KMS-11 (cell line): ENCODE data around the gene OR10X1.

Experiments
- H2AFZ ChIP-seq: fragments of 200-600 bp; sonication (generic); 2 replicates; pipeline ENCODE4 v1.6.1; 2016; ENCODE audit warnings: antibody characterized with exemption, mixed run types, low read depth
- H3K27ac ChIP-seq: fragments of 200-600 bp; sonication (generic); 2 replicates; pipeline ENCODE4 v1.6.1; 2016; ENCODE audit warnings: mild to moderate bottlenecking, mixed run types
- H3K27me3 ChIP-seq: fragments of 200-600 bp; sonication (generic); 2 replicates; pipeline ENCODE4 v1.6.1; 2017; ENCODE audit warnings: mild to moderate bottlenecking, low read depth, mixed run types, moderate library complexity; ENCODE audit not compliant: insufficient read depth
- H3K36me3 ChIP-seq: fragments of 200-600 bp; sonication (generic); 2 replicates; pipeline ENCODE4 v1.6.1; 2017; ENCODE audit warnings: mild to moderate bottlenecking, mixed run types; ENCODE audit not compliant: insufficient read depth
- H3K4me1 ChIP-seq: fragments of 200-600 bp; sonication (generic); 2 replicates; pipeline ENCODE4 v1.6.1; 2016; ENCODE audit warnings: mild to moderate bottlenecking, low read depth, mixed run types; ENCODE audit not compliant: poor library complexity, severe bottlenecking
- H3K4me2 ChIP-seq: fragments of 200-600 bp; sonication (generic); 2 replicates; pipeline ENCODE4 v1.7.0; 2016; ENCODE audit warnings: mild to moderate bottlenecking, mixed run types
- H3K4me3 ChIP-seq: fragments of 200-600 bp; sonication (generic); IDR thresholded peaks from 2 replicates; pipeline ENCODE4 v1.6.1; 2017; ENCODE audit warnings: low read depth, low read length, mixed read lengths; ENCODE audit not compliant: insufficient read depth
- H3K79me2 ChIP-seq: fragments of 200-600 bp; sonication (generic); 2 replicates; pipeline ENCODE4 v1.6.1; 2016; ENCODE audit warnings: low read depth, mixed run types; ENCODE audit not compliant: insufficient read depth
- H3K9ac ChIP-seq: fragments of 200-600 bp; sonication (generic); 2 replicates; pipeline ENCODE4 v1.6.1; 2016; ENCODE audit warnings: mild to moderate bottlenecking, mixed run types
- H4K20me1 ChIP-seq: fragments of 200-600 bp; sonication (generic); 2 replicates; pipeline ENCODE4 v1.6.1; 2016; ENCODE audit warnings: mild to moderate bottlenecking, mixed run types; ENCODE audit not compliant: insufficient read depth
- CTCF ChIP-seq: fragments of 200-600 bp; sonication (generic); conservative IDR thresholded peaks from 2 replicates; pipeline ENCODE4 v1.6.1; 2017; ENCODE audit warnings: low read depth, mild to moderate bottlenecking, antibody characterized with exemption, low read length, moderate library complexity, mixed read lengths

OR10X1 gene

GRCh38 chr1:158572226-158572625 lies 7.5 kb downstream of the OR10X1 start:
- no peaks in the 10 kb centered on the region for H3K27me3 ChIP-seq
- no peaks in the 10 kb centered on the region for H4K20me1 ChIP-seq
- no peak for TF ChIP-seq CTCF
- H3K27ac ChIP-seq, result no peak overlapping the region
- peak overlapping the region; percentile 34 for H3K4me3 ChIP-seq
- H3K4me1 ChIP-seq, result no peaks in the 10 kb centered on the region
- H3K36me3 ChIP-seq, result no peaks in the 10 kb centered on the region
- no peak overlapping the region for H2AFZ ChIP-seq
- no peaks in the 10 kb centered on the region for H3K79me2 ChIP-seq
- H3K9ac ChIP-seq, result no peak overlapping the region
- no peak overlapping the region for H3K4me2 ChIP-seq

DNA sequence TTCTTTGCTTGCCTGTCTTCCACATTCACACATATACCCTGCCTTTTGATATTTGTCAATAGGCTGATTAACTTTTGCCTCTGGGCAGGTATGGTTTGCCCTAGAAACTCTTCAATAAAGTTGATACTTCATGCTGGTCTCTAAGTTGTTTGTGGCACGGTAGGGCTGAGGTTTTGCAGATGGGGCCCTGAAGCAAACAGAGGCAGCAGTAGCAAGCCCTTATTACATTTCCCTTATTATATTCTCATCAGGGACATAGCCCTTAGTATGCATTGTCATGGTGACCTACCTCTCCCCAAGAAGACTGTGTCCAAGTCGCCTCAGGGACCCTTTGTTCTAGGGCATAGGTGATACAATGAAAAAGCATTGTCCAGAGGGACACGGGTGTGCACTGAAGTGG lies 9.2 kb downstream of the OR10X1 start, which contains the start of gene OR6P1:
OR6P1 (minus strand) TSS at position 101 of the 400 bp plus-strand sequence. CDS start 6,976 bp downstream, outside the sequence.
- Histone ChIP-seq H3K4me1 (no peaks in the 10 kb centered on the region), H3K9ac (no peak within 1 kb of the TSS), H3K27me3 (no peaks in the 10 kb centered on the region), H2AFZ (no peak within 1 kb of the TSS), H4K20me1 (no peaks in the 10 kb centered on the region), H3K4me2 (no peak within 1 kb of the TSS), H3K27ac (no peak within 1 kb of the TSS), H3K4me3 (no peak within 1 kb of the TSS), H3K79me2 (no peaks in the 10 kb centered on the region), H3K36me3 (no peaks in the 10 kb centered on the region)
- TF ChIP-seq CTCF, result no peak

DNA sequence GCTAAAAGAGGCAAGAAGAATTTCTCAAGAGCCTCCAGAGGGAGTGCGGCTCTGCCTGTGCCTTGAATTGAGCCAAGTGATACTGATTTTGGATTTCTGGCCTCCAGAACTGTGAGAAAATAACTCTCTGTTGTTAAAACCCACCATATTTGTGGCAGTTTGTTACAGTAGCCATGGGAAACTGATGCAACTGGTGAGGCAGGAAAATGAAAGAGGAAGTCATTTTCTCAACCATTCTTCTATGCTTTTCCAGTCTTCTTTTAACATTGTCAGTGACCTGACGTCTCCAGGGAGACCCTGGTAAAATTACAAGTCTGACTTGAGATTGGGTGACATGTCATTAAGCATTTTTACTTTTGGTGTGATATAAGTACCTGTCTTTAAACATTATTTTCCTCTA lies 15.1 kb downstream of the OR10X1 start:
- no peak overlapping the region for H3K4me2 ChIP-seq
- H3K4me1 ChIP-seq, result no peaks in the 10 kb centered on the region
- H3K27me3 ChIP-seq, result no peaks in the 10 kb centered on the region
- no peak overlapping the region for H3K27ac ChIP-seq
- no peak overlapping the region for H2AFZ ChIP-seq
- H3K36me3 ChIP-seq, result no peaks in the 10 kb centered on the region
- TF ChIP-seq CTCF, result no peak
- H4K20me1 ChIP-seq, result no peaks in the 10 kb centered on the region
- H3K9ac ChIP-seq, result no peak overlapping the region
- no peaks in the 10 kb centered on the region for H3K79me2 ChIP-seq
- H3K4me3 ChIP-seq, result no peak overlapping the region

DNA sequence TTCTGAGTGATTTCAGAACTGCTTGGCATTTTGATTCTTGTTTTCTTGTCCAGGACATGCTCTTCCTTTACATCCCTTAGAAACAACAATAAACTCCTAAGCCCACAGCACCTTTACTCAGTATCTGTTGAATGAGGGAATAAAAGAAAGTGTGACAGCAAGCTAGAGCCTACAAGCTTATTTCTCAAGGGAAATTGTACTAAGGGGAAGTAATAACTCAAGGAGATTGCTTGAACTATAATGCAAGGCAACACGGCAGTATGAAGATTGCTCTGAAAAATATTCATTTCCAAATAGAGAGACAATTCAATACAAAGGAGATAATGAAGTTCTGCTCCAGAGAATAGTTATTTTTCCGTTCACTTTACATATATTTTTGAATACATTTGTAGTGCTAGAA lies 15.8 kb downstream of the OR10X1 start:
- H3K4me3 ChIP-seq, result no peak overlapping the region
- H3K9ac ChIP-seq, result no peak overlapping the region
- H2AFZ ChIP-seq, result no peak overlapping the region
- H3K79me2 ChIP-seq, result no peaks in the 10 kb centered on the region
- no peaks in the 10 kb centered on the region for H3K27me3 ChIP-seq
- TF ChIP-seq CTCF, result no peak
- H3K4me1 ChIP-seq, result no peaks in the 10 kb centered on the region
- no peaks in the 10 kb centered on the region for H3K36me3 ChIP-seq
- no peak overlapping the region for H3K4me2 ChIP-seq
- H3K27ac ChIP-seq, result no peak overlapping the region
- H4K20me1 ChIP-seq, result no peaks in the 10 kb centered on the region
